Progenitor cell of endocrine pancreas (in vitro differentiated cells): ENCODE measurements around the gene SMPDL3B. TPM values are rescaled to one million over a fixed set of nuclear protein-coding genes. Genes with fewer than 3 reads are reported as not detected.

Experiments
- DNase-seq: peaks from one replicate; pipeline ENCODE4 v3.0.0; 2021; ENCODE audit warnings: low spot score; ENCODE audit not compliant: unreplicated experiment
- H3K27ac Mint-ChIP-seq: 2 replicates; pipeline ENCODE4 v1.8.0; 2021; ENCODE audit warnings: mild to moderate bottlenecking, moderate library complexity, mixed read lengths
- H3K27me3 Mint-ChIP-seq: 2 replicates; pipeline ENCODE4 v1.8.0; 2021; ENCODE audit warnings: mixed read lengths
- H3K36me3 Mint-ChIP-seq: 2 replicates; pipeline ENCODE4 v1.8.0; 2022; ENCODE audit warnings: mixed read lengths; ENCODE audit not compliant: insufficient read depth
- H3K4me1 Mint-ChIP-seq: 2 replicates; pipeline ENCODE4 v1.8.0; 2021; ENCODE audit warnings: low read depth, mixed read lengths
- H3K4me3 Mint-ChIP-seq: 2 replicates; pipeline ENCODE4 v1.8.0; 2021; ENCODE audit warnings: low read depth, mild to moderate bottlenecking, moderate library complexity, mixed read lengths
- H3K9me3 Mint-ChIP-seq: 2 replicates; pipeline ENCODE4 v1.8.0; 2021; ENCODE audit warnings: low read depth, mixed read lengths
- total RNA-seq: library from RNA; stranded (reverse); gene quantifications from 2 replicates; pipeline ENCODE4 v1.2.1, GENCODE V29; 2021
- TF ChIP-seq, protein P1 (sequence below): fragments of 200-600 bp; sonication (generic); IDR thresholded peaks from one replicate; pipeline ENCODE4 v1.5.0; 2021; ENCODE audit warnings: antibody characterized with exemption, mild to moderate bottlenecking; ENCODE audit not compliant: unreplicated experiment

SMPDL3B gene
- total RNA-seq, 1 donor from 2014 or later = 18.5 TPM

DNA sequence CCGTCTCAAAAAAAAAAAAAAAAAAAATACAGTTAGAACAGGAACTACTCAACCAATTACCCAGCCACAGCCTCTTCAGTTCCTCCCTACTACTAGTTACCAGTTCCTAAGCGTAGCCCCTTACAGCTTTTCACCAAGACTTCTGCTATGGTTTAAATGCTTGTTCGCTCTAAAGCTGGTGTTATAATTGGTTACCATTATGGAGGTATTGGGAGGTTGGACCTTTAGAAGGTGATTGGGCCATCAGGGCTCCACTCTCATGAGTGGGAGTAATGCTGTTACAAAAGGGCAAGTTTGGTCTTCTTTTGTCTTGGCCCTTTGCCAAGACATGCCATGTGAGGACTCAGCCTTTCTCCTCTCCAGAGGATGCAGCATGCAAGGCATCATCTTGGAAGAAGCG, 3.0 kb upstream of the SMPDL3B start:
- no peak for DNase-seq
- Mint-ChIP-seq H3K4me1 (peaks cover 12% of the 10 kb centered on the region), H3K36me3 (no peaks in the 10 kb centered on the region), H3K9me3 (no peaks in the 10 kb centered on the region), H3K4me3 (no peak overlapping the region), H3K27me3 (peaks cover 6% of the 10 kb centered on the region), H3K27ac (no peak overlapping the region)
- TF ChIP-seq, protein P1, sequence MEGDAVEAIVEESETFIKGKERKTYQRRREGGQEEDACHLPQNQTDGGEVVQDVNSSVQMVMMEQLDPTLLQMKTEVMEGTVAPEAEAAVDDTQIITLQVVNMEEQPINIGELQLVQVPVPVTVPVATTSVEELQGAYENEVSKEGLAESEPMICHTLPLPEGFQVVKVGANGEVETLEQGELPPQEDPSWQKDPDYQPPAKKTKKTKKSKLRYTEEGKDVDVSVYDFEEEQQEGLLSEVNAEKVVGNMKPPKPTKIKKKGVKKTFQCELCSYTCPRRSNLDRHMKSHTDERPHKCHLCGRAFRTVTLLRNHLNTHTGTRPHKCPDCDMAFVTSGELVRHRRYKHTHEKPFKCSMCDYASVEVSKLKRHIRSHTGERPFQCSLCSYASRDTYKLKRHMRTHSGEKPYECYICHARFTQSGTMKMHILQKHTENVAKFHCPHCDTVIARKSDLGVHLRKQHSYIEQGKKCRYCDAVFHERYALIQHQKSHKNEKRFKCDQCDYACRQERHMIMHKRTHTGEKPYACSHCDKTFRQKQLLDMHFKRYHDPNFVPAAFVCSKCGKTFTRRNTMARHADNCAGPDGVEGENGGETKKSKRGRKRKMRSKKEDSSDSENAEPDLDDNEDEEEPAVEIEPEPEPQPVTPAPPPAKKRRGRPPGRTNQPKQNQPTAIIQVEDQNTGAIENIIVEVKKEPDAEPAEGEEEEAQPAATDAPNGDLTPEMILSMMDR = no peak

DNA sequence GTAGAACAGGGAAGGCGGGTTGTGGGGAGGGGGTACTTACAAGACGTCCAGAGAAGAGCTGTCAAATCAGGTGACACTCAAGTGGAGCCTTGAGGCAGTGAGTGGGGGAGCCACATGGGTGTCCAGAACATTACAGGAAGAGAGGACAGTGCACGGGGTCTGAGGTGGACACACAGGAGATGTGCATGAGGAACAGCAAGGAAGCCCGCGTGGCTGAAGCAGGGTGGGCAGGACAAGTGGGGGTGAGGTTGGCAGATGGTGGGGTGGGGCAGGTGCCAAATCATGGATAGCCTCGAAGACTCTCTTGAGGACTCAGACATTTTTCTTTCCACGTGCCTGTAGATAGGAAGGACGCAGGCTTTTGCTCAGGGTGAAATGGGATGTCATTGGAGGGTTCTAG, 921 bp downstream of the SMPDL3B start:
- Mint-ChIP-seq H3K27ac (peak overlapping the region; percentile 23), H3K27me3 (peaks cover 6% of the 10 kb centered on the region), H3K36me3 (no peaks in the 10 kb centered on the region), H3K4me1 (peaks cover 12% of the 10 kb centered on the region), H3K9me3 (no peaks in the 10 kb centered on the region), H3K4me3 (peak overlapping the region; percentile 85)
- TF ChIP-seq, protein P1 = no peak
- no peak for DNase-seq

DNA sequence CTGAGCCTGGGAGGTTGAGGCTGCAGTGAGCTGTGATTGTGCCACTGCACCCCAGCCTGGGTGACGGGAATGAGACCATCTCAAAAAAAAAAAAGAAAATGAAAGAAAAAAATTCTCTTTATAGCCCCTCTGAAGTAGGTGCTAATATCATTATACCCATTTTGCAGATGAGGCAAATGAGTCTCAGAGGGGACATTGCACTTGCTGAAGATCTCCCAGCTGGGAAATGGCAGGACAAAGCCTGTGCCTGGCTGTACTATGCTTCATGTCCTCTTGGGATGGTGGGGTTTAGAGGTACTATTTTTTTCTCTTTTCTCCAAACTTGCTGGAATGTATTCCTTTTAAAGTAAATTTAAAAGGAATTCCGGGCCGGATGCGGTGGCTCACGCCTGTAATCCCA, 1.6 kb downstream of the SMPDL3B start:
- Mint-ChIP-seq H3K9me3 (no peaks in the 10 kb centered on the region), H3K4me1 (peaks cover 12% of the 10 kb centered on the region), H3K27ac (no peak overlapping the region), H3K36me3 (no peaks in the 10 kb centered on the region), H3K27me3 (peaks cover 6% of the 10 kb centered on the region), H3K4me3 (no peak overlapping the region)
- DNase-seq = no peak
- TF ChIP-seq, protein P1 = no peak

DNA sequence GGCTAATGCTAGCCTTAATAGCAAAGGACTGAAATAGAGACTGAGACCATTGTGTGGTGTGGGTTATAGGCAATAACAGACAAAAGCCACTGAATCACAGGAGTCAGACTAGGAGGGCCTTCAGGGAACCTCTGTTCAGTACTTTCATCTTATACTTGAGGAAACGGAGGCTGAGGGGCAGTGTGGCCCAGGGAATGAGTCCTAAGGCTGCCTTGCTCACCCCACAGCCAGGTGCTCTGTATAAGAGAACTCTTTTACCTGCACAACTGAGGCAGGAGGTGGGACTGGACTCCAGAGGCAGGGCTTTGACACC, 2.7 kb downstream of the SMPDL3B start:
- Mint-ChIP-seq H3K36me3 (no peaks in the 10 kb centered on the region), H3K27ac (no peak overlapping the region), H3K27me3 (peaks cover 2% of the 10 kb centered on the region), H3K4me3 (no peak overlapping the region), H3K4me1 (peaks cover 12% of the 10 kb centered on the region), H3K9me3 (no peaks in the 10 kb centered on the region)
- DNase-seq = no peak
- TF ChIP-seq, protein P1 = no peak

DNA sequence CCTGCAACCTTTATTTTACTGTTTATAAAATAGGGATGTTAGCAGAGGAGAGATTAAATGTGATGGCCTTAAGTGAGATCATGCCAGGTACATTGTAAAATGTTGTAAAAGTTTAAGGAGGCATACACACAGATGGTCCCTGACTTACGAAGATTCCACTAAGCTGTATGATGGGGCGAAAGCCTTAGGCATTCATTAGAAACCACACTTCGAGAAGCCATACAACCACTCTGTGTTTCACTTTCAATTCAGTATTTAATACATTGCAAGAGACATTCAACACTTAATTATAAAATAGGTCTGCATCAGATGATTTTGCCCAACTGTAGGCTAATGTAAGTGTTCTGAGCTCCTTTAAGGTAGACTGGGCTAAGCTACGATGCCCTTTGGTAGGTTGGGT, 3.7 kb downstream of the SMPDL3B start:
- H3K9me3 Mint-ChIP-seq = no peaks in the 10 kb centered on the region
- TF ChIP-seq, protein P1 = no peak
- no peaks in the 10 kb centered on the region for H3K27me3 Mint-ChIP-seq
- H3K27ac Mint-ChIP-seq = no peak overlapping the region
- no peak for DNase-seq
- H3K4me1 Mint-ChIP-seq = peaks cover 12% of the 10 kb centered on the region
- H3K4me3 Mint-ChIP-seq = no peak overlapping the region
- H3K36me3 Mint-ChIP-seq = no peaks in the 10 kb centered on the region
